ENCODE measurements around the gene TSPAN15.

TSPAN15 gene

DNA sequence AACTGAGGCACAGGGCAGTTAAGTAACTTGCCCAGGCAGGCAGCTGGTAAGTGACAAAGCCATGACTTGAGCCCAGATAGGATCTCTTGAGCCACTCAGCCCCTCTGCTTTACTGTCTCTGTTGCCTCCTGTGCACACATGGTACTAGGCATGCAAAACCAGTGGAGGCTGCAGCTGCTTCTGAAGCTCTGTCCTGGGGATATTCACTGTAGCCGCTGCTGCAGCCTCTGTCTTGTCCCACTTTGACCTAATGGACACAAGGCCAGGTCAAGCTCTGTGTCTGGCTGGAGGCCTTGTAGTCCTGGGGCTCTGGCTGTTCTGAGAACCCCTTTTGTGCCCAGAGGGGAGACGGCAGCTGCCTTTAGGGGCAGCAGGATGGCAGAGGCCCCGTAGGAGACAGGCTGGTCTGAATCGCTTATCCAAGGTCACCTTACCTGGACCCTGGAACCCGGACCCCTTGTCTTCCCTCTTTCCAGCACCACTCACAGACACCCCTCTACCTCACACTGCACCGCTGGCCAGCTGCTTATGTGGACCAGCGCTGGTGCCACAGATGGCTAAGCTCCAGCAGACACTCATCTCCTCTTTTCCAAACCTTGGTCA, 57.6 kb downstream of the TSPAN15 start:
- TF ChIP-seq CTCF (IDR thresholded peaks at IDR 0.05; ENCODE audit: insufficient read depth, low read depth, low read length, missing control alignments) = no peak
- no peak overlapping the region for H3K4me3 ChIP-seq (ENCODE audit: low read length)
- DNase-seq (ENCODE audit: low read depth) = no peak

- no peak for TF ChIP-seq CTCF (IDR thresholded peaks at IDR 0.05; ENCODE audit: insufficient read depth, low read depth, low read length, missing control alignments)
- DNase-seq (ENCODE audit: low read depth) = peak; percentile 80
Observed at GRCh38 chr10:69512901-69513300, 61.6 kb downstream of the TSPAN15 start.

DNA sequence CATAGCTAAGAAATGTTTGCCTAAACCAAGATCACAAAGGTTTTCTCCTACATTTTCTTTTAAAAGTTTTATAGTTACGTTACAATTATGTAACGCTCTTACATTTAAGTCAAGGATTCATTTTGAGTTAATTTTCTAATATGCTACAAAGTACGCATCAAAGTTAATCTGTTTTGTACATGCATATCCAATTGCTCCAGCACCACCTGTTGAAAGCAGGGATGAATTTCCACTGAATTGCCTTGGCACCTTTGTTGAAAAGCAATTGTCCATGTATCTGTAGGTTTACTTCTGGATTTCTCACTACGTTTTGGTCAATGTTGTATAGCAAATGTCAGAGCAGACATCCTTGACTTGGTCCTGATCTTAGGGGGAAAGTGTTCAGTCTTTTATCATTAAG, 62.4 kb downstream of the TSPAN15 start:
- DNase-seq (ENCODE audit: low read depth) = no peak
- TF ChIP-seq CTCF (IDR thresholded peaks at IDR 0.05; ENCODE audit: insufficient read depth, low read depth, low read length, missing control alignments) = peak; percentile 32
- no peak overlapping the region for H3K4me3 ChIP-seq (ENCODE audit: low read length)

More at GRCh38 chr10:69512901-69513300, 61.6 kb downstream of the TSPAN15 start:
- H3K4me3 ChIP-seq (ENCODE audit: low read length) = no peak overlapping the region

DNA sequence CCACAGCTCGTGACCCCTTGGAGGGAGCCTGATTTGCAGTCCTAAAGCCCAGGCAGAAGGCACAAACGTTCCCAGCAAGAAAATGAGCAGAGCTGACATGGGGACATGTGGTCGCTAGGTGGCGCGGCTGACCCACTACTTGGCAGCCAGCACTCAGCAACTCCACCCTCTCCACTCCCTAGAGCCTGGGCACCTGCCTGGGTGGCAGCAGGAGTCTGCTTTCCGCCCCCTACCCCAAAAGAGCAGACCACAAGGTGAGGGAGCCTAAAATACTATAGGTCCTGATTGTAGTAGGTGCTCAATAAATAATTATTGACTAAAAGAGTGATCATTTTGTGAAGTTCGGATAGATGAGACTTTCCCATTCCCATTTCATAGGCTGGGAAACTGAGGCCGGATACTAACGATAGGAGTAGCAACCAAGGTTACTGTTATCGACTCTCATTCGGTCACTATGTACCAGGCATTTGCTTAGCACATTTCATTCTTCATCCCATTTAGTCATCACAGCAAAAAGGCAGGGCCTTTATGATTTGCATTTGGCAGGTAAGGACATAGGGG, 64.5 kb downstream of the TSPAN15 start:
- peak; percentile 86 for TF ChIP-seq CTCF (IDR thresholded peaks at IDR 0.05; ENCODE audit: insufficient read depth, low read depth, low read length, missing control alignments)
- H3K4me3 ChIP-seq (ENCODE audit: low read length) = no peak overlapping the region
- DNase-seq (ENCODE audit: low read depth) = peak; percentile 83

GRCh38 chr10:69516316-69516715, 65.1 kb downstream of the TSPAN15 start:
- TF ChIP-seq CTCF (IDR thresholded peaks at IDR 0.05; ENCODE audit: insufficient read depth, low read depth, low read length, missing control alignments) = peak; percentile 28
- H3K4me3 ChIP-seq (ENCODE audit: low read length) = no peak overlapping the region
- DNase-seq (ENCODE audit: low read depth) = peak; percentile 45

GRCh38 chr10:69516796-69517195, 65.5 kb downstream of the TSPAN15 start:
- TF ChIP-seq CTCF (IDR thresholded peaks at IDR 0.05; ENCODE audit: insufficient read depth, low read depth, low read length, missing control alignments) = no peak
- H3K4me3 ChIP-seq (ENCODE audit: low read length) = no peak overlapping the region
- no peak for DNase-seq (ENCODE audit: low read depth)

Data from epithelial cell of esophagus (primary cell).